Chondrocyte (in vitro differentiated cells): ENCODE measurements around the gene LDLRAD4. TPM values are rescaled to one million over a fixed set of nuclear protein-coding genes. Genes with fewer than 3 reads are reported as not detected.

Experiments
- DNase-seq: peaks from one replicate; pipeline ENCODE4 v3.0.0; 2021; ENCODE audit warnings: mixed read lengths, low spot score
- H3K27ac Mint-ChIP-seq: one replicate; pipeline ENCODE4 v1.8.0; 2021; ENCODE audit warnings: mild to moderate bottlenecking, moderate library complexity, mixed read lengths; ENCODE audit not compliant: unreplicated experiment
- H3K27me3 Mint-ChIP-seq: 2 replicates; pipeline ENCODE4 v1.8.0; 2021; ENCODE audit warnings: low read depth, mixed read lengths
- H3K36me3 Mint-ChIP-seq: 2 replicates; pipeline ENCODE4 v1.8.0; 2021; ENCODE audit warnings: low read depth, mixed read lengths
- H3K4me1 Mint-ChIP-seq: 2 replicates; pipeline ENCODE4 v1.8.0; 2021; ENCODE audit warnings: low read depth, mild to moderate bottlenecking, mixed read lengths
- H3K4me3 Mint-ChIP-seq: one replicate; pipeline ENCODE4 v1.8.0; 2021; ENCODE audit warnings: mild to moderate bottlenecking, moderate library complexity, mixed read lengths; ENCODE audit not compliant: unreplicated experiment
- H3K9me3 Mint-ChIP-seq: 2 replicates; pipeline ENCODE4 v1.8.0; 2021; ENCODE audit warnings: low read depth, mixed read lengths
- total RNA-seq: library from RNA; stranded (reverse); gene quantifications from 3 replicates; pipeline ENCODE4 v1.2.1, GENCODE V29; 2021
- TF ChIP-seq, protein P1 (sequence below): fragments of 200-600 bp; sonication (generic); IDR thresholded peaks from 2 replicates; pipeline ENCODE4 v1.5.0; 2021; ENCODE audit warnings: antibody characterized with exemption, mild to moderate bottlenecking, moderate library complexity

Gene LDLRAD4
- total RNA-seq, 1 donor from 2014 or later = 80.5 TPM

GRCh38 chr18:13532406-13533075, 314.0 kb downstream of the LDLRAD4 start:
- peaks cover 1% of the 10 kb centered on the region for H3K36me3 Mint-ChIP-seq
- TF ChIP-seq, protein P1, sequence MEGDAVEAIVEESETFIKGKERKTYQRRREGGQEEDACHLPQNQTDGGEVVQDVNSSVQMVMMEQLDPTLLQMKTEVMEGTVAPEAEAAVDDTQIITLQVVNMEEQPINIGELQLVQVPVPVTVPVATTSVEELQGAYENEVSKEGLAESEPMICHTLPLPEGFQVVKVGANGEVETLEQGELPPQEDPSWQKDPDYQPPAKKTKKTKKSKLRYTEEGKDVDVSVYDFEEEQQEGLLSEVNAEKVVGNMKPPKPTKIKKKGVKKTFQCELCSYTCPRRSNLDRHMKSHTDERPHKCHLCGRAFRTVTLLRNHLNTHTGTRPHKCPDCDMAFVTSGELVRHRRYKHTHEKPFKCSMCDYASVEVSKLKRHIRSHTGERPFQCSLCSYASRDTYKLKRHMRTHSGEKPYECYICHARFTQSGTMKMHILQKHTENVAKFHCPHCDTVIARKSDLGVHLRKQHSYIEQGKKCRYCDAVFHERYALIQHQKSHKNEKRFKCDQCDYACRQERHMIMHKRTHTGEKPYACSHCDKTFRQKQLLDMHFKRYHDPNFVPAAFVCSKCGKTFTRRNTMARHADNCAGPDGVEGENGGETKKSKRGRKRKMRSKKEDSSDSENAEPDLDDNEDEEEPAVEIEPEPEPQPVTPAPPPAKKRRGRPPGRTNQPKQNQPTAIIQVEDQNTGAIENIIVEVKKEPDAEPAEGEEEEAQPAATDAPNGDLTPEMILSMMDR = no peak

DNA sequence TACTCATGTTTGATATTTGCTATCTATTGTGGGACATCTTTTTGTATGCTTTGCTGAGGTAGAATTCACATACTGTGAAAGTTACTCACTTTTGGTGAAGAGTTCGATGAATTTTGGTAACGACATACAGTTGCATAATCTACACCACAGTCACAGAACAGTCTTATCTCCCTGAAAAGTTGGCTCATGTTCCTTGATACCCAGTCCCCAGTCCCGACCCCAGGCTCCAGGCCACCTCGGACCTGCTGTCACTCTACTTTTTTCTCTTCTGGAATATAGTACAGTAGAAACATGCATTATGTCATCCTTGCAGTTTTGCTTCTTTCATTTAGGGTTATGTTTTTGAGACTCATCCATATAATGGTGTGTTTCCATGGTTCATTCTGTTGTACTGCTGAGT, 316.1 kb downstream of the LDLRAD4 start:
- no peaks in the 10 kb centered on the region for H3K27me3 Mint-ChIP-seq
- no peaks in the 10 kb centered on the region for H3K9me3 Mint-ChIP-seq
- no peak for DNase-seq
- H3K4me3 Mint-ChIP-seq = no peak overlapping the region
- TF ChIP-seq, protein P1 = no peak
- H3K27ac Mint-ChIP-seq = no peak overlapping the region
- H3K4me1 Mint-ChIP-seq = peaks cover 36% of the 10 kb centered on the region
- H3K36me3 Mint-ChIP-seq = no peaks in the 10 kb centered on the region

More at GRCh38 chr18:13532406-13533075, 314.0 kb downstream of the LDLRAD4 start:
- Mint-ChIP-seq H3K27me3 (no peaks in the 10 kb centered on the region), H3K4me3 (no peak overlapping the region), H3K9me3 (no peaks in the 10 kb centered on the region), H3K4me1 (peaks cover 28% of the 10 kb centered on the region), H3K27ac (no peak overlapping the region)
- DNase-seq = no peak

- Mint-ChIP-seq H3K9me3 (no peaks in the 10 kb centered on the region), H3K27me3 (no peaks in the 10 kb centered on the region), H3K27ac (no peak overlapping the region), H3K4me3 (no peak overlapping the region), H3K4me1 (peaks cover 41% of the 10 kb centered on the region), H3K36me3 (no peaks in the 10 kb centered on the region)
- no peak for DNase-seq
- TF ChIP-seq, protein P1 = no peak
Measured at GRCh38 chr18:13536578-13536977, 318.0 kb downstream of the LDLRAD4 start.

DNA sequence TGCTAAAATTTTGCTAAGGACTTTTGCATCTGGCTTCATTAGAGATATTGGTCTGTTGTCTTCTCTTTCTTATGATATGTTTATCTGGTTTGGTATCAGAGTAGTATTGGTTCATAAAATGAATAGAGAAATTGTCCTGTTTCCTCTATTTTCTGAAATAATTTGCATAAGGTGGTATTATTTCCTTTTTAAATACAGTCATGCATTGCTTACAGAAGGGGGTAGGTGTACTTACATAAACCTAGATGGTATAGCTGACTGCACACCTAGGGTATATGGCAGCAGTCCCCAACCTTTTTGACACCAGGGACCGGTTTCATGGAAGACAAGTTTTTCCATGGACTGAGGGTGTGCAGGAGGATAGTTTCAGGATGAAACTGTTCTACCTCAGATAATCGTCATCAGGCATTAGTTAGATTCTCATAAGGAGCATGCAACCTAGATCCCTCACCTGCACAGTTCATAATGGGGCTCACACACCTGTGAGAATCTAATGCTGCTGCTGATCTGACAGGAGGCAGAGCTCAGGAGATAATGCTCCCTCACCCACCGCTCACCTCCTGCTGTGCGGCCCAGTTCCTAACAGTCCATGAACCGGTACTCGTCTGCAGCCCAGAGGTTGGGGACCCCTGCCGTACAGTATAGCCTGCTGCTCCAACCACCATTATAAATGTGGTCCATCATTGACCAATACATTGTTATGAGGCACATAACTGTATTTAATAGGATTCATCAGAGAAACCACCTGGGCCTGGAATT, 318.6 kb downstream of the LDLRAD4 start:
- Mint-ChIP-seq H3K27me3 (no peaks in the 10 kb centered on the region), H3K36me3 (no peaks in the 10 kb centered on the region), H3K27ac (no peak overlapping the region), H3K4me3 (no peak overlapping the region), H3K9me3 (no peaks in the 10 kb centered on the region), H3K4me1 (peaks cover 47% of the 10 kb centered on the region)
- DNase-seq = no peak
- TF ChIP-seq, protein P1 = no peak

DNA sequence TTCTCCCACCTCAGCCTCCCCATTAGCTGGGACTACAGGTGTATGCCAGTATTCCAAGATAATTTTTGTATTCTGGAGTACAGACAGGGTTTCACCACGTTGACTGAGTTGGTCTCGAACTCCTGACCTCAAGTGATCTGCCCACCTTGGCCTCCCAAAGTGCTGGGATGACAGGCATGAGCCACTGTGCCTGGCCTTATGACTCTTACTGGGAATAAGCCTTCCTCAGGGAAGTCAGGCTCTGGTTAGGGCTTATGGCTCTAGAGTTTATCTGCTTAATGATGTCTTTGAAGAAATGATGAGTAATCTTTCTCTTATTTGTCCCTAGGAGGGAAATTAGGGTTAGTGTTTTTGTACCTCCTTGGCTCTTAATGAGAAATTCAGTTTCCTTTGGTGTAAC, 320.1 kb downstream of the LDLRAD4 start:
- Mint-ChIP-seq H3K4me1 (peaks cover 56% of the 10 kb centered on the region), H3K9me3 (no peaks in the 10 kb centered on the region), H3K36me3 (peaks cover 1% of the 10 kb centered on the region), H3K4me3 (no peak overlapping the region), H3K27me3 (no peaks in the 10 kb centered on the region), H3K27ac (no peak overlapping the region)
- DNase-seq = no peak
- TF ChIP-seq, protein P1 = no peak
